CD14-positive monocyte (primary cell): ENCODE measurements around the gene PPP1R2. TPM values are rescaled to one million over a fixed set of nuclear protein-coding genes. Genes with fewer than 3 reads are reported as not detected.

Experiments
- DNase-seq, 3 donors: peaks; one replicate each; pipeline ENCODE4 v3.0.0-alpha.2; 2011 to 2022
- H2AFZ ChIP-seq: 2 replicates; pipeline ENCODE4 v1.6.0; 2012; ENCODE audit warnings: mild to moderate bottlenecking, low read depth, low read length, inconsistent platforms; ENCODE audit not compliant: insufficient read depth, poor library complexity, severe bottlenecking
- H3K27ac ChIP-seq, 2 donors: 1 replicate in 1 of 2; 2 replicates in 1 of 2; pipeline ENCODE4 v1.5.1; 2012 to 2013; ENCODE audit warnings: low read length in 2 of 2, control low read depth in 1 of 2, inconsistent platforms in 1 of 2, low read depth in 1 of 2, mild to moderate bottlenecking in 1 of 2
- H3K27me3 ChIP-seq, 2 donors: one replicate each; pipeline versions ENCODE4 v1.6.0 to v1.6.1; 2011 to 2013; ENCODE audit warnings: low read length in 2 of 2; ENCODE audit not compliant: control insufficient read depth in 2 of 2, insufficient read depth in 2 of 2
- H3K36me3 ChIP-seq, 2 donors: replicated peaks in 1 of 2; 1 replicate in 1 of 2; 2 replicates in 1 of 2; pipeline versions ENCODE4 v1.5.1 to v1.6.1; 2012 to 2013; ENCODE audit warnings: low read length in 2 of 2, control low read depth in 1 of 2, inconsistent platforms in 1 of 2, mild to moderate bottlenecking in 1 of 2; ENCODE audit not compliant: insufficient read depth in 2 of 2, control insufficient read depth in 1 of 2
- H3K4me1 ChIP-seq, 2 donors: 1 replicate in 1 of 2; 2 replicates in 1 of 2; pipeline versions ENCODE4 v1.5.1 to v1.6.1; 2012 to 2013; ENCODE audit warnings: low read length in 2 of 2, control low read depth in 1 of 2, inconsistent platforms in 1 of 2, mild to moderate bottlenecking in 1 of 2, moderate library complexity in 1 of 2; ENCODE audit not compliant: insufficient read depth in 2 of 2, control insufficient read depth in 1 of 2
- H3K4me2 ChIP-seq: replicated peaks from 2 replicates; pipeline ENCODE3; 2012; ENCODE audit warnings: low read length, moderate library complexity, mild to moderate bottlenecking; ENCODE audit not compliant: poor library complexity, severe bottlenecking; ENCODE audit errors: extremely low read depth
- H3K4me3 ChIP-seq, 3 experiments: fragments of 200-600 bp in 1 of 3; sonication (generic) in 1 of 3; replicated peaks in 1 of 3; 1 replicate in 2 of 3; 2 replicates in 1 of 3; pipeline ENCODE4 v1.5.1; 2011 to 2013; ENCODE audit warnings: low read length in 3 of 3, mild to moderate bottlenecking in 3 of 3, control low read depth in 2 of 3, low read depth in 2 of 3, inconsistent platforms in 1 of 3, moderate library complexity in 1 of 3
- H3K79me2 ChIP-seq: 2 replicates; pipeline ENCODE4 v1.6.0; 2012; ENCODE audit warnings: mild to moderate bottlenecking, control low read depth, inconsistent platforms, low read length, moderate library complexity; ENCODE audit not compliant: insufficient read depth
- H3K9ac ChIP-seq: 2 replicates; pipeline ENCODE4 v1.6.0; 2017; ENCODE audit warnings: low read length, mild to moderate bottlenecking; ENCODE audit not compliant: insufficient read depth, poor library complexity, severe bottlenecking
- H3K9me3 ChIP-seq, 2 donors: replicated peaks in 1 of 2; 1 replicate in 1 of 2; 2 replicates in 1 of 2; pipeline versions ENCODE4 v1.5.1 to v1.6.1; 2012 to 2013; ENCODE audit warnings: low read length in 2 of 2, control low read depth in 1 of 2; ENCODE audit not compliant: control insufficient read depth in 1 of 2, insufficient read depth in 1 of 2
- H4K20me1 ChIP-seq: 2 replicates; pipeline ENCODE4 v1.6.0; 2012; ENCODE audit warnings: mild to moderate bottlenecking, low read length, control low read depth, moderate library complexity; ENCODE audit not compliant: insufficient read depth
- H3K27ac Mint-ChIP-seq, 7 donors: one replicate each; pipeline ENCODE4 v1.8.0; 2020; ENCODE audit warnings: mild to moderate bottlenecking in 7 of 7, mixed read lengths in 7 of 7, moderate library complexity in 6 of 7, inconsistent platforms in 2 of 7
- H3K27me3 Mint-ChIP-seq, 3 donors: one replicate each; pipeline ENCODE4 v1.8.0; 2021 to 2022; ENCODE audit warnings: low read depth in 3 of 3, mild to moderate bottlenecking in 3 of 3, mixed read lengths in 3 of 3, moderate library complexity in 3 of 3, inconsistent platforms in 1 of 3
- H3K36me3 Mint-ChIP-seq, 2 donors: one replicate each; pipeline ENCODE4 v1.8.0; 2020; ENCODE audit warnings: mixed read lengths in 2 of 2, inconsistent platforms in 1 of 2, mild to moderate bottlenecking in 1 of 2
- H3K4me1 Mint-ChIP-seq: one replicate; pipeline ENCODE4 v1.8.0; 2020; ENCODE audit warnings: mild to moderate bottlenecking, mixed read lengths
- H3K4me3 Mint-ChIP-seq, 2 donors: one replicate each; pipeline ENCODE4 v1.8.0; 2020; ENCODE audit warnings: mild to moderate bottlenecking in 2 of 2, mixed read lengths in 2 of 2, moderate library complexity in 1 of 2
- H3K9me3 Mint-ChIP-seq, 7 donors: one replicate each; pipeline ENCODE4 v1.8.0; 2020 to 2022; ENCODE audit warnings: mixed read lengths in 7 of 7, mild to moderate bottlenecking in 6 of 7, moderate library complexity in 6 of 7, inconsistent platforms in 2 of 7
- WGBS: methylation state at CpG from one replicate; pipeline ENCODE4 v1.1.5; 2013; ENCODE audit warnings: missing lambda C conversion rate; ENCODE audit not compliant: insufficient coverage; 5-methylcytosine and 5-hydroxymethylcytosine counted together
- intact Hi-C, 2 donors: fragments of 100-400 bp; cut with micrococcal nuclease; formaldehyde crosslinking; loops; one replicate each; pipeline versions ENCODE4 v1.15.0 to v1.15.1; 2023
- polyA plus RNA-seq, 3 donors: library from polyadenylated mRNA; depleted of rRNA in 1 of 3; unstranded in 2 of 3; stranded (reverse) in 1 of 3; fragments of 300-500 nt in 2 of 3; fragments of >200 nt in 1 of 3; fragmentation: Illumina TruSeq in 2 of 3; gene quantifications; 1 replicate in 2 of 3; 2 replicates in 1 of 3; pipeline ENCODE4 v1.2.3, GENCODE V29; 2012 to 2021
- TF ChIP-seq, protein P1 (sequence below): fragments of 200-600 bp; IDR thresholded peaks from one replicate; pipeline ENCODE4 v1.8.0; 2022; ENCODE audit warnings: antibody characterized with exemption, mild to moderate bottlenecking

The PPP1R2 gene
- polyA plus RNA-seq, 3 donors = 21.0 to 121 (median 118) TPM

DNA sequence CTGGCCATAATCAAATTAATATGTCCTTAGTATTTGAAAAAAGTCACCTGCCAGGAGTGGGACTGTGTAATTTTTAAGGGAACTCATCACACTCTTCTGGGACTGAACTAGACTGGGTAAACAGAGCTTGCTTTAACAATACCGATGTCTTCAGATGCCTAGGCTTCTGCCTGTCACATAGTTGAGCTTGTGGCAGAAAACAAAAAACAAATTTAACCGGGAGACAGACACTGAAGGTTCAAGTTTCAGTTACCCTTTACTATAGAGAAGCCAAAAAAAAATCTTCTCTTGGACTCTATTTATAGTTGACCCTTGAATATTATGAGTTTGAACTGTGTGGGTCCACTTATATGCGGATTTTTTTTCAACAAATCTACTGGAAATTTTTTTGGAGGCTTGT lies 10.8 kb downstream of the PPP1R2 start:
- no peaks in the 10 kb centered on the region for H3K9me3 ChIP-seq
- H3K4me2 ChIP-seq = no peak overlapping the region
- H2AFZ ChIP-seq = no peak overlapping the region
- Mint-ChIP-seq H3K9me3 (peaks cover 0 to 2% (median 0%) of the 10 kb centered on the region in 7 donors), H3K27me3 (peaks cover 0 to 7% (median 0%) of the 10 kb centered on the region in 3 donors), H3K36me3 (peaks cover 23 to 41% of the 10 kb centered on the region in 2 donors), H3K27ac (no peak overlapping the region), H3K4me3 (no peak overlapping the region), H3K4me1 (peaks cover 4% of the 10 kb centered on the region)
- no peaks in the 10 kb centered on the region for H3K27me3 ChIP-seq
- H4K20me1 ChIP-seq = peaks cover 93% of the 10 kb centered on the region
- H3K4me3 ChIP-seq = no peak overlapping the region
- 100% methylated on average over 1 of the region's 3 CpGs for WGBS
- DNase-seq = no peak
- no peaks in the 10 kb centered on the region for H3K4me1 ChIP-seq
- TF ChIP-seq, protein P1, sequence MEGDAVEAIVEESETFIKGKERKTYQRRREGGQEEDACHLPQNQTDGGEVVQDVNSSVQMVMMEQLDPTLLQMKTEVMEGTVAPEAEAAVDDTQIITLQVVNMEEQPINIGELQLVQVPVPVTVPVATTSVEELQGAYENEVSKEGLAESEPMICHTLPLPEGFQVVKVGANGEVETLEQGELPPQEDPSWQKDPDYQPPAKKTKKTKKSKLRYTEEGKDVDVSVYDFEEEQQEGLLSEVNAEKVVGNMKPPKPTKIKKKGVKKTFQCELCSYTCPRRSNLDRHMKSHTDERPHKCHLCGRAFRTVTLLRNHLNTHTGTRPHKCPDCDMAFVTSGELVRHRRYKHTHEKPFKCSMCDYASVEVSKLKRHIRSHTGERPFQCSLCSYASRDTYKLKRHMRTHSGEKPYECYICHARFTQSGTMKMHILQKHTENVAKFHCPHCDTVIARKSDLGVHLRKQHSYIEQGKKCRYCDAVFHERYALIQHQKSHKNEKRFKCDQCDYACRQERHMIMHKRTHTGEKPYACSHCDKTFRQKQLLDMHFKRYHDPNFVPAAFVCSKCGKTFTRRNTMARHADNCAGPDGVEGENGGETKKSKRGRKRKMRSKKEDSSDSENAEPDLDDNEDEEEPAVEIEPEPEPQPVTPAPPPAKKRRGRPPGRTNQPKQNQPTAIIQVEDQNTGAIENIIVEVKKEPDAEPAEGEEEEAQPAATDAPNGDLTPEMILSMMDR = no peak
- peaks cover 88% of the 10 kb centered on the region for H3K79me2 ChIP-seq
- no peak overlapping the region for H3K9ac ChIP-seq
- peaks cover 12 to 38% of the 10 kb centered on the region in 2 donors for H3K36me3 ChIP-seq
- H3K27ac ChIP-seq = no peak overlapping the region
- intact Hi-C loops = no loop called here

DNA sequence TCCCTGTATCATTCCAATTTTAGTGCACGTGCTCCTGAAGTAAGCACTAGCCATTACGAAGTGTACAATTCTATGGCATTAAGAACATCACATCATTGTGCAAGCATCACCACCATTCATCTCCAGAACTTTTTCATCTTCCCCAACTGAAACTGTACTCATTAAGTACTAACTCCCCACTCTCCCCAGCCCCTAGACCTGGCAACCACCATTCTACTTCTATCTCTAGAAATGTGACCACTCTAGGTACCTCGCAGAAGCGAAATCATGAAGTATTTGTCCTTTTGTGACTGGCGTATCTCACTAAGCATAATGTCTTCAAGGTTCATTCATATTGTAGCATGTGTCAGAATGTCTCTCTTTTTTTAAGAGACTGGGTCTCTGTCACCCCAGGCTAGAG lies 11.4 kb downstream of the PPP1R2 start:
- H3K4me1 Mint-ChIP-seq = peaks cover 4% of the 10 kb centered on the region
- no peak overlapping the region for H3K4me2 ChIP-seq
- no peak overlapping the region for H2AFZ ChIP-seq
- H3K27me3 ChIP-seq = no peaks in the 10 kb centered on the region
- no peaks in the 10 kb centered on the region for H3K4me1 ChIP-seq
- H3K27ac ChIP-seq = no peak overlapping the region
- H3K4me3 ChIP-seq = no peak overlapping the region
- H3K9me3 Mint-ChIP-seq = peaks cover 0 to 2% (median 0%) of the 10 kb centered on the region in 7 donors
- intact Hi-C loops = no loop called here
- H3K27me3 Mint-ChIP-seq = peaks cover 0 to 7% (median 0%) of the 10 kb centered on the region in 3 donors
- H3K36me3 Mint-ChIP-seq = peaks cover 23 to 48% of the 10 kb centered on the region in 2 donors
- DNase-seq = no peak
- H4K20me1 ChIP-seq = peaks cover 92% of the 10 kb centered on the region
- no peaks in the 10 kb centered on the region for H3K9me3 ChIP-seq
- H3K9ac ChIP-seq = no peak overlapping the region
- TF ChIP-seq, protein P1 = no peak
- H3K79me2 ChIP-seq = peaks cover 87% of the 10 kb centered on the region
- no peak overlapping the region for H3K27ac Mint-ChIP-seq
- H3K4me3 Mint-ChIP-seq = no peak overlapping the region
- 100% methylated on average over 1 of the region's 5 CpGs for WGBS
- peaks cover 15 to 45% of the 10 kb centered on the region in 2 donors for H3K36me3 ChIP-seq
